ENCODE data around the gene CDK19.

The CDK19 gene

DNA sequence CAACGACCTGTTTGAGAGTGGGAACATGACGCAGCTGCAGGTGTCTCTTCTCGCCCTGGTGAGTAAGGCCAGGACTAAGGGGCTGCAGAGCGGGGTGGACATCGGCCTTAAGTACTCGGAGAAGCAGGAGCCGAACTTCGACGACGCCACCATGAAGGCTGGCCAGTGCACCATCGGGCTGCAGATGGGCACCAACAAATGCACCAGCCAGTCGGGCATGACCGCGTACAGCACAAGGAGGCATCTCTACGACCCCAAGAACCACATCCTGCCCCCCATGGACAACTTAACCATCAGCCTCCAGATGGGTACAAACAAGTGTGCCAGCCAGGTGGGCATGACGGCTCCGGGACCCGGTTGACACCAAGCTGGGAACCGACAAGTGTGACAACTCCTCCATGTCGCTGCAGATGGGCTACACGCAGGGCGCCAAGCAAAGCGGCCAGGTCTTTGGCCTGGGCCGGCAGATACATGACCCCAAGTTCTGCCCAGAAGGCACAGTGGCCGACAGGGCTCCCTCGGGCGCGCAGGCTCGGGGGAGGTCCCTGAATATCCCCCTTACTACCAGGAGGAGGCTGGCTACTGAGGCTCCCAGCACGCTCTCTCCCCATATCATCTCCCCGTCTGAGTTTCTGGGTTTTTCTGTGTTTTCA, 43.4 kb upstream of the CDK19 start:
- Histone ChIP-seq H3K4me3 (ENCODE audit: low read depth, low read length, poor library complexity, severe bottlenecking) (no peak overlapping the region), H4K20me1 (ENCODE audit: insufficient read depth, low read length) (no peaks in the 10 kb centered on the region), H3K9me3 (ENCODE audit: low read length) (no peaks in the 10 kb centered on the region), H3K9ac (ENCODE audit: low read length) (no peak overlapping the region), H3K4me1 (ENCODE audit: insufficient read depth, low read length, severe bottlenecking) (peaks cover 7% of the 10 kb centered on the region), H2AFZ (ENCODE audit: low read length) (no peak overlapping the region), H3K9me2 (ENCODE audit: low read depth, low read length) (no peaks in the 10 kb centered on the region), H3K27me3 (ENCODE audit: insufficient read depth, low read length) (no peaks in the 10 kb centered on the region), H3K36me3 (ENCODE audit: insufficient read depth, low read length) (no peaks in the 10 kb centered on the region), H3K4me2 (ENCODE audit: low read length) (no peak overlapping the region), H3K27ac (ENCODE audit: low read depth, low read length, poor library complexity, severe bottlenecking) (no peak overlapping the region), H3K79me2 (ENCODE audit: insufficient read depth, low read length) (no peaks in the 10 kb centered on the region), H3F3A (ENCODE audit: insufficient read depth, low read length) (no peaks in the 10 kb centered on the region)
- TF ChIP-seq EZH2 (IDR thresholded peaks at IDR 0.05; ENCODE audit: borderline replicate concordance, low read length), result no peak
- TF ChIP-seq, protein P1, sequence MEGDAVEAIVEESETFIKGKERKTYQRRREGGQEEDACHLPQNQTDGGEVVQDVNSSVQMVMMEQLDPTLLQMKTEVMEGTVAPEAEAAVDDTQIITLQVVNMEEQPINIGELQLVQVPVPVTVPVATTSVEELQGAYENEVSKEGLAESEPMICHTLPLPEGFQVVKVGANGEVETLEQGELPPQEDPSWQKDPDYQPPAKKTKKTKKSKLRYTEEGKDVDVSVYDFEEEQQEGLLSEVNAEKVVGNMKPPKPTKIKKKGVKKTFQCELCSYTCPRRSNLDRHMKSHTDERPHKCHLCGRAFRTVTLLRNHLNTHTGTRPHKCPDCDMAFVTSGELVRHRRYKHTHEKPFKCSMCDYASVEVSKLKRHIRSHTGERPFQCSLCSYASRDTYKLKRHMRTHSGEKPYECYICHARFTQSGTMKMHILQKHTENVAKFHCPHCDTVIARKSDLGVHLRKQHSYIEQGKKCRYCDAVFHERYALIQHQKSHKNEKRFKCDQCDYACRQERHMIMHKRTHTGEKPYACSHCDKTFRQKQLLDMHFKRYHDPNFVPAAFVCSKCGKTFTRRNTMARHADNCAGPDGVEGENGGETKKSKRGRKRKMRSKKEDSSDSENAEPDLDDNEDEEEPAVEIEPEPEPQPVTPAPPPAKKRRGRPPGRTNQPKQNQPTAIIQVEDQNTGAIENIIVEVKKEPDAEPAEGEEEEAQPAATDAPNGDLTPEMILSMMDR (IDR thresholded peaks at IDR 0.05; ENCODE audit: low read length), result no peak

DNA sequence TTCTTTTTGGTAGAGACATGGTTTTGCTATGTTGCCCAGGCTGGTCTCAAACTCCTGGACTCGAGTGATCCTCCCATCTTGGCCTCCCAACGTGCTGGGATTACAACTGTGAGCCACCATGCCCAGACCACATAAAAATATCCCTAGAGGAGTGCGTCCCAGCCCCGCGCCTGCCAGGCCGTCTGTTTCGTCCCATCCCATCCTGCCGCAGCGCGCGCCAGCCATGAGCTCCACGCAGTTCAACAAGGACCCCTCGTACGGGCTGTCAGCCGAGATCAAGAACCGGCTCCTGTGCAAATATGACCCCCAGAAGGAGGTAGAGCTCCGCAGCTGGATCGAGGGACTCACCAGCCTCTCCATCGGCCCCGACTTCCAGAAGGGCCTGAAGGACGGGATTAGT, 42.7 kb upstream of the CDK19 start:
- H3K9me3 ChIP-seq (ENCODE audit: low read length), result no peaks in the 10 kb centered on the region
- no peak overlapping the region for H3K4me2 ChIP-seq (ENCODE audit: low read length)

DNA sequence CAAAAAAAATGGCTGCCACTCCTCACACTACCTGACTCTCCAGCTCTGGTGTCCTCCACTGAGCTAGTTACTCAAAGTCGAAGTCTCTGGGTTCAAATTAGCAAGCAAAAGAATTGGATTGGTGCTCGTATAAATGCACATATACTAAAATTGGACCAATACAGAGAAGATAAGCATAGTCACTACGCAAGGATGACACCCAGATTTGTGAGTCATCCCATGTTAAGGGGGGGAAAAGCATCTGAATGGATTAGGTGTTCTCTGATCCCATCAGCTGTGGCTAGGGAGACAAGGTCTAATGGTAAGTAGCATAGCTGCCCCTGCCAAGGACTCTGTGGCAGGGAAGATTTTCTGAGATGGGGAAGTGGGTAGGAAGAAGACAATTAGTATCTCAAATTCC, 41.0 kb upstream of the CDK19 start:
- H3K27ac ChIP-seq (ENCODE audit: low read depth, low read length, poor library complexity, severe bottlenecking), result no peak overlapping the region
- no peak for TF ChIP-seq EZH2 (IDR thresholded peaks at IDR 0.05; ENCODE audit: borderline replicate concordance, low read length)
- TF ChIP-seq, protein P1 (IDR thresholded peaks at IDR 0.05; ENCODE audit: low read length), result no peak
- H3K36me3 ChIP-seq (ENCODE audit: insufficient read depth, low read length), result no peaks in the 10 kb centered on the region
- no peak overlapping the region for H2AFZ ChIP-seq (ENCODE audit: low read length)
- no peaks in the 10 kb centered on the region for H3K9me3 ChIP-seq (ENCODE audit: low read length)
- H3K9ac ChIP-seq (ENCODE audit: low read length), result no peak overlapping the region
- H3K4me3 ChIP-seq (ENCODE audit: low read depth, low read length, poor library complexity, severe bottlenecking), result no peak overlapping the region
- no peak overlapping the region for H3K4me2 ChIP-seq (ENCODE audit: low read length)
- peaks cover 7% of the 10 kb centered on the region for H3K4me1 ChIP-seq (ENCODE audit: insufficient read depth, low read length, severe bottlenecking)
- H3F3A ChIP-seq (ENCODE audit: insufficient read depth, low read length), result no peaks in the 10 kb centered on the region
- H4K20me1 ChIP-seq (ENCODE audit: insufficient read depth, low read length), result no peaks in the 10 kb centered on the region
- H3K79me2 ChIP-seq (ENCODE audit: insufficient read depth, low read length), result no peaks in the 10 kb centered on the region
- H3K9me2 ChIP-seq (ENCODE audit: low read depth, low read length), result no peaks in the 10 kb centered on the region
- H3K27me3 ChIP-seq (ENCODE audit: insufficient read depth, low read length), result no peaks in the 10 kb centered on the region

More for the DNA sequence above, 42.7 kb upstream of the CDK19 start:
- Histone ChIP-seq H2AFZ (ENCODE audit: low read length) (no peak overlapping the region), H3F3A (ENCODE audit: insufficient read depth, low read length) (no peaks in the 10 kb centered on the region), H3K79me2 (ENCODE audit: insufficient read depth, low read length) (no peaks in the 10 kb centered on the region), H3K4me3 (ENCODE audit: low read depth, low read length, poor library complexity, severe bottlenecking) (no peak overlapping the region), H3K27me3 (ENCODE audit: insufficient read depth, low read length) (no peaks in the 10 kb centered on the region), H3K36me3 (ENCODE audit: insufficient read depth, low read length) (no peaks in the 10 kb centered on the region), H3K27ac (ENCODE audit: low read depth, low read length, poor library complexity, severe bottlenecking) (no peak overlapping the region), H3K9ac (ENCODE audit: low read length) (no peak overlapping the region), H4K20me1 (ENCODE audit: insufficient read depth, low read length) (no peaks in the 10 kb centered on the region), H3K9me2 (ENCODE audit: low read depth, low read length) (no peaks in the 10 kb centered on the region), H3K4me1 (ENCODE audit: insufficient read depth, low read length, severe bottlenecking) (peaks cover 7% of the 10 kb centered on the region)
- TF ChIP-seq, protein P1 (IDR thresholded peaks at IDR 0.05; ENCODE audit: low read length), result no peak
- no peak for TF ChIP-seq EZH2 (IDR thresholded peaks at IDR 0.05; ENCODE audit: borderline replicate concordance, low read length)

Measured in OCI-LY1 (cell line).